ENCODE data around the gene SASS6. TPM values are rescaled to one million over a fixed set of nuclear protein-coding genes. Genes with fewer than 3 reads are reported as not detected.
A peak's percentile ranks its signal among the peaks of the same experiment; 100 is the strongest.

SASS6 gene
- total and polyA plus RNA-seq, 2 donors (not counting 1 experiment from before 2014, with no cell fraction given) = 0.79 to 1.5 TPM

DNA sequence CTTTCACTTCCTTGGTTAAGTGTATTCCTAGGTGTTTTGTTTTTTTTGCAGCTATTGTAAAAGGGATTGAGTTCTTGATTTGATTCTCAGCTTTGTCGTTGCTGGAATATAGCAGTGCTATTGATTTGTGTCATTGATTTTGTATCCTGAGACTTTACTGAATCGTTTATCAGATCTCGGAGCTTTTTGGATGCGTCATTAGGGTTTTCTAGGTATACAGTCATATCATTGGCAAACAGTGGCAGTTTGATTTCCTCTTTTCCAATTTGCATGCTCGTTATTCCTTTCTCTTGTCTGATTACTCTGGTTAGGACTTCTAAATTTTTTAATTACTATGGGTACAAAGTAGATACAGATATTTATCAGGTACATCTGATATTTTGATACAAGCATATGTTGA is 87.5 kb downstream of the SASS6 start:
- H2AFZ ChIP-seq (ENCODE audit: low read length) = no peak overlapping the region
- H3K27me3 ChIP-seq (ENCODE audit: control insufficient read depth, insufficient read depth, low read length) = no peaks in the 10 kb centered on the region
- peaks cover 98% of the 10 kb centered on the region for H3K79me2 ChIP-seq (ENCODE audit: control insufficient read depth, insufficient read depth, low read length)
- no peak overlapping the region for H3K4me2 ChIP-seq (ENCODE audit: extremely low read depth, insufficient read depth, low read length)
- H3K27ac ChIP-seq (ENCODE audit: insufficient read depth, low read length) = no peak overlapping the region
- H3K9ac ChIP-seq (ENCODE audit: insufficient read depth, low read length) = no peak overlapping the region
- no peak for DNase-seq (ENCODE audit: low read depth in 2 of 2)
- no peaks in the 10 kb centered on the region for H3K9me3 ChIP-seq (ENCODE audit: control insufficient read depth, insufficient read depth, low read depth, low read length)
- no peak overlapping the region for H3K4me3 ChIP-seq (replicated peaks in 1 of 4; ENCODE audit: control extremely low read depth in 1 of 4, insufficient read depth in 1 of 4, low read depth in 3 of 4, low read length in 4 of 4)
- no peak for TF ChIP-seq EZH2 (IDR thresholded peaks at IDR 0.05; ENCODE audit: low read length, missing control alignments)
- TF ChIP-seq, protein P1, sequence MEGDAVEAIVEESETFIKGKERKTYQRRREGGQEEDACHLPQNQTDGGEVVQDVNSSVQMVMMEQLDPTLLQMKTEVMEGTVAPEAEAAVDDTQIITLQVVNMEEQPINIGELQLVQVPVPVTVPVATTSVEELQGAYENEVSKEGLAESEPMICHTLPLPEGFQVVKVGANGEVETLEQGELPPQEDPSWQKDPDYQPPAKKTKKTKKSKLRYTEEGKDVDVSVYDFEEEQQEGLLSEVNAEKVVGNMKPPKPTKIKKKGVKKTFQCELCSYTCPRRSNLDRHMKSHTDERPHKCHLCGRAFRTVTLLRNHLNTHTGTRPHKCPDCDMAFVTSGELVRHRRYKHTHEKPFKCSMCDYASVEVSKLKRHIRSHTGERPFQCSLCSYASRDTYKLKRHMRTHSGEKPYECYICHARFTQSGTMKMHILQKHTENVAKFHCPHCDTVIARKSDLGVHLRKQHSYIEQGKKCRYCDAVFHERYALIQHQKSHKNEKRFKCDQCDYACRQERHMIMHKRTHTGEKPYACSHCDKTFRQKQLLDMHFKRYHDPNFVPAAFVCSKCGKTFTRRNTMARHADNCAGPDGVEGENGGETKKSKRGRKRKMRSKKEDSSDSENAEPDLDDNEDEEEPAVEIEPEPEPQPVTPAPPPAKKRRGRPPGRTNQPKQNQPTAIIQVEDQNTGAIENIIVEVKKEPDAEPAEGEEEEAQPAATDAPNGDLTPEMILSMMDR (conservative IDR thresholded peaks at IDR 0.05 in 1 of 2, IDR thresholded peaks at IDR 0.05 in 1 of 2; ENCODE audit: low read depth in 1 of 2, low read length in 2 of 2) = no peak
- peaks cover 2% of the 10 kb centered on the region for H3K4me1 ChIP-seq (ENCODE audit: control insufficient read depth, extremely low read depth, insufficient read depth, low read length)
- H3K36me3 ChIP-seq (ENCODE audit: control insufficient read depth, insufficient read depth, low read length) = no peaks in the 10 kb centered on the region
- H4K20me1 ChIP-seq (ENCODE audit: control insufficient read depth, extremely low read depth, insufficient read depth, low read length) = peaks cover 2% of the 10 kb centered on the region

GRCh38 chr1:100039591-100039990 is 93.1 kb downstream of the SASS6 start:
- H3K4me3 ChIP-seq (replicated peaks in 1 of 4; ENCODE audit: control extremely low read depth in 1 of 4, insufficient read depth in 1 of 4, low read depth in 3 of 4, low read length in 4 of 4) = peak overlapping the region; percentile 84 to 98 (median 95)
- peak in 1 of 2 donors; percentile 8 for DNase-seq (ENCODE audit: low read depth in 2 of 2)
- H3K4me2 ChIP-seq (ENCODE audit: extremely low read depth, insufficient read depth, low read length) = peak overlapping the region; percentile 87
- no peaks in the 10 kb centered on the region for H4K20me1 ChIP-seq (ENCODE audit: control insufficient read depth, extremely low read depth, insufficient read depth, low read length)
- TF ChIP-seq EZH2 (IDR thresholded peaks at IDR 0.05; ENCODE audit: low read length, missing control alignments) = no peak
- TF ChIP-seq, protein P1 (conservative IDR thresholded peaks at IDR 0.05 in 1 of 2, IDR thresholded peaks at IDR 0.05 in 1 of 2; ENCODE audit: low read depth in 1 of 2, low read length in 2 of 2) = no peak
- H3K4me1 ChIP-seq (ENCODE audit: control insufficient read depth, extremely low read depth, insufficient read depth, low read length) = peaks cover 2% of the 10 kb centered on the region
- no peaks in the 10 kb centered on the region for H3K27me3 ChIP-seq (ENCODE audit: control insufficient read depth, insufficient read depth, low read length)
- peaks cover 71% of the 10 kb centered on the region for H3K79me2 ChIP-seq (ENCODE audit: control insufficient read depth, insufficient read depth, low read length)
- no peak overlapping the region for H3K9ac ChIP-seq (ENCODE audit: insufficient read depth, low read length)
- no peaks in the 10 kb centered on the region for H3K9me3 ChIP-seq (ENCODE audit: control insufficient read depth, insufficient read depth, low read depth, low read length)
- peak overlapping the region; percentile 99 for H3K27ac ChIP-seq (ENCODE audit: insufficient read depth, low read length)
- H3K36me3 ChIP-seq (ENCODE audit: control insufficient read depth, insufficient read depth, low read length) = no peaks in the 10 kb centered on the region
- no peak overlapping the region for H2AFZ ChIP-seq (ENCODE audit: low read length)

DNA sequence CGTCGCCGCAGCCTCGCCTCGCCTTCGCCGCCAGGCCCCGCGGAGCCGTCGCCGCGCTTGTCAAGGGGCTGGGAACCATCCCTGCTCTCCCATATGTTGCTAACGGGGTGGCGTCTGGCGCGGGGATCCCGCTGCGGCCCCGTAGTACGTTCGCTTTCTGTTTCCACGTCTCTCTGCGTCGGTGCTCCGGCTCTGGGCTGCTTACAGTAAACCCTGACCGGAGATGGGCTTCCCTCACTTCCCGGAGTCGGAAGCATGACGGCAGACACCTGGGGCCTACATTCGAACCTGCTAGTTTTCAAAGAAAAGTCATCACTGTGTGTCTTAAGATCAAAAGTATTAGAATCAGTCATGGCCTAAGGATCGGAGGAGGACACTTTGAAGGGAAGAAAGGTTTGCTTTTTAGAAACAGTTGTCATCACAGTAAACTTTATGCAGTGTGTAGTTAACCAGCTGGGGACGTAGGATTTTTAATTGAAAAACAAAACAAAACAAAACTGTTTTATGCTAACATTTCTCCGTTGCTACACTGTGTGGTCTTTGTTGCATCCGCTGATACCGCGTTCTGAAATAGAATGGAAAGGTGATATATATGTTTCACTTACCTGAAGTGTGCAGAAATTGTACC is 94.0 kb downstream of the SASS6 start:
- no peaks in the 10 kb centered on the region for H3K36me3 ChIP-seq (ENCODE audit: control insufficient read depth, insufficient read depth, low read length)
- peak overlapping the region; percentile 31 for H2AFZ ChIP-seq (ENCODE audit: low read length)
- peak overlapping the region; percentile 99 for H3K27ac ChIP-seq (ENCODE audit: insufficient read depth, low read length)
- H3K4me2 ChIP-seq (ENCODE audit: extremely low read depth, insufficient read depth, low read length) = peak overlapping the region; percentile 87
- peak overlapping the region; percentile 99 for H3K9ac ChIP-seq (ENCODE audit: insufficient read depth, low read length)
- H3K79me2 ChIP-seq (ENCODE audit: control insufficient read depth, insufficient read depth, low read length) = peaks cover 64% of the 10 kb centered on the region
- TF ChIP-seq EZH2 (IDR thresholded peaks at IDR 0.05; ENCODE audit: low read length, missing control alignments) = no peak
- TF ChIP-seq, protein P1 (conservative IDR thresholded peaks at IDR 0.05 in 1 of 2, IDR thresholded peaks at IDR 0.05 in 1 of 2; ENCODE audit: low read depth in 1 of 2, low read length in 2 of 2) = no peak
- H3K4me3 ChIP-seq (replicated peaks in 1 of 4; ENCODE audit: control extremely low read depth in 1 of 4, insufficient read depth in 1 of 4, low read depth in 3 of 4, low read length in 4 of 4) = peak overlapping the region; percentile 84 to 98 (median 95)
- H3K27me3 ChIP-seq (ENCODE audit: control insufficient read depth, insufficient read depth, low read length) = no peaks in the 10 kb centered on the region
- H3K4me1 ChIP-seq (ENCODE audit: control insufficient read depth, extremely low read depth, insufficient read depth, low read length) = peaks cover 2% of the 10 kb centered on the region
- no peaks in the 10 kb centered on the region for H4K20me1 ChIP-seq (ENCODE audit: control insufficient read depth, extremely low read depth, insufficient read depth, low read length)
- H3K9me3 ChIP-seq (ENCODE audit: control insufficient read depth, insufficient read depth, low read depth, low read length) = no peaks in the 10 kb centered on the region
- peak; percentile 71 to 74 for DNase-seq (ENCODE audit: low read depth in 2 of 2)

Measured in fibroblast of lung (primary cell).